ENCODE data around the gene ANAPC5. TPM values are rescaled to one million over a fixed set of nuclear protein-coding genes. Genes with fewer than 3 reads are reported as not detected.

ANAPC5 gene
- total RNA-seq, 2 experiments from 2014 or later: 135 to 147 TPM

GRCh38 chr12:121364683-121365121, 12.5 kb upstream of the ANAPC5 start:
- H3K27ac Mint-ChIP-seq: no peak overlapping the region
- no peaks in the 10 kb centered on the region for H3K9me3 Mint-ChIP-seq (ENCODE audit: insufficient read depth)
- no peak overlapping the region for H3K4me3 Mint-ChIP-seq
- peaks cover 21% of the 10 kb centered on the region for H3K27me3 Mint-ChIP-seq (ENCODE audit: low read depth)
- ChIA-PET POLR2A (no interaction called here), CTCF (no interaction called here)
- ATAC-seq (no peak), DNase-seq (no peak)
- no peaks in the 10 kb centered on the region for H3K36me3 Mint-ChIP-seq (ENCODE audit: low read depth)
- peaks cover 8% of the 10 kb centered on the region for H3K4me1 Mint-ChIP-seq (ENCODE audit: low read depth)

- POLR2A ChIA-PET: interaction anchor here (0.8 to 1.0 kb wide), 2 partner anchors 22 to 24 kb away, joined by 3 read pairs; no protein-coding TSS in a partner anchor
- Mint-ChIP-seq H3K36me3 (ENCODE audit: low read depth) (no peaks in the 10 kb centered on the region), H3K27me3 (ENCODE audit: low read depth) (peaks cover 6% of the 10 kb centered on the region), H3K4me1 (ENCODE audit: low read depth) (peaks cover 2% of the 10 kb centered on the region), H3K4me3 (no peak overlapping the region), H3K9me3 (ENCODE audit: insufficient read depth) (no peaks in the 10 kb centered on the region), H3K27ac (no peak overlapping the region)
- CTCF ChIA-PET: interaction anchor here (0.6 to 1.3 kb wide), 2 partner anchors 24 to 45 kb away, joined by 3 read pairs; no protein-coding TSS in a partner anchor
- ATAC-seq (no peak), DNase-seq (no peak)
These were observed 5.9 kb upstream of the ANAPC5 start for GRCh38 chr12:121358073-121358472.

- Mint-ChIP-seq H3K4me3 (no peak overlapping the region), H3K27ac (no peak overlapping the region), H3K27me3 (ENCODE audit: low read depth) (peaks cover 6% of the 10 kb centered on the region), H3K9me3 (ENCODE audit: insufficient read depth) (no peaks in the 10 kb centered on the region), H3K4me1 (ENCODE audit: low read depth) (peaks cover 6% of the 10 kb centered on the region), H3K36me3 (ENCODE audit: low read depth) (no peaks in the 10 kb centered on the region)
- ChIA-PET POLR2A (no interaction called here), CTCF (no interaction called here)
- no peak for DNase-seq
- ATAC-seq: no peak
These were observed 5.1 kb upstream of the ANAPC5 start for GRCh38 chr12:121357331-121357730.

DNA sequence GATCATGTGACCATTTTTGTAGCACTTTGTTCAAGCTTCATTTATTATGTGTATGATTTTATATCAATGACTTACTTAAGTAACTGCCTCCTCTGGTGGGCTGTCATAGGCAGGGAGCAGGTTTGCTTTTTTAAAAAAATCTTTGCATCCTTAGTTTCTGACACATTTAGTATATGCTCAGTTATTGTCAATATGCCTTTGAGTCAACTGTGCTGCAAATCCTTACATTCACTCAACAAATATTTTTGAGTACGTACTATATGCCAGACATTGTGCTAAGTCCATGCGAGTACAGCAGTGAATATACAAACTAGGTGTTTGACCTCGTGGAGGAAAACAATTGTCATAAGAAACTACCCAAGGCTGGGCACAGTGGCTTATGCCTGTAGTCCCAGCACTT, 4.4 kb upstream of the ANAPC5 start:
- Mint-ChIP-seq H3K4me3 (no peak overlapping the region), H3K4me1 (ENCODE audit: low read depth) (peaks cover 8% of the 10 kb centered on the region), H3K9me3 (ENCODE audit: insufficient read depth) (no peaks in the 10 kb centered on the region), H3K27ac (no peak overlapping the region), H3K27me3 (ENCODE audit: low read depth) (peaks cover 6% of the 10 kb centered on the region), H3K36me3 (ENCODE audit: low read depth) (peaks cover 2% of the 10 kb centered on the region)
- ChIA-PET CTCF (no interaction called here), POLR2A (no interaction called here)
- DNase-seq (no peak), ATAC-seq (no peak)

- peaks cover 6% of the 10 kb centered on the region for H3K27me3 Mint-ChIP-seq (ENCODE audit: low read depth)
- POLR2A ChIA-PET: interaction anchor here (1.4 kb wide), 1 partner anchor 45 kb away, joined by 7 read pairs; no protein-coding TSS in a partner anchor
- DNase-seq (no peak), ATAC-seq (no peak)
- peaks cover 2% of the 10 kb centered on the region for H3K36me3 Mint-ChIP-seq (ENCODE audit: low read depth)
- peaks cover 11% of the 10 kb centered on the region for H3K4me1 Mint-ChIP-seq (ENCODE audit: low read depth)
- CTCF ChIA-PET: interaction anchor here (2.2 kb wide), 1 partner anchor 87 kb away, joined by 7 read pairs; no protein-coding TSS in a partner anchor
- H3K9me3 Mint-ChIP-seq (ENCODE audit: insufficient read depth): no peaks in the 10 kb centered on the region
- no peak overlapping the region for H3K4me3 Mint-ChIP-seq
- H3K27ac Mint-ChIP-seq: no peak overlapping the region
These were observed 3.6 kb upstream of the ANAPC5 start for GRCh38 chr12:121355818-121356217.

DNA sequence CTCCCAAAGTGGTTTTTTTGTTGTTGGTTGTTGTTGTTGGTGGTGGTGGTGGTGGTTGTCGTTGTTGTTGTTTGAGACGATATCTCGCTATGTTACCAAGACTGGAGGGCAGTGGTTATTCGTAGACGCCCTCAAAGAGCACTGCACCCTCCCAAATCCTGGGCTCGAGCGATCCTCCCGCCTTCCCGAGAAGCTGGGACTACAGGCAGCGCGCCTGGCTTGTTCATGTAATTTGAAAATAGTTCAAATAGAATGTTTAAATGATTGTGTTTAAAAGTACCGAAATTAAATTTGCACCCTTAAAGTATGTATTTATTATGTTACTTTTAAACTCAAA, 439 bp upstream of the ANAPC5 start:
- POLR2A ChIA-PET: interaction anchor here (0.6 to 3.5 kb wide), 6 partner anchors 17 to 74 kb away, joined by 3 to 41 read pairs (median 6); partner anchors contain the start of gene RNF34
- ATAC-seq: peak; percentile 28
- peaks cover 20% of the 10 kb centered on the region for H3K4me1 Mint-ChIP-seq (ENCODE audit: low read depth)
- CTCF ChIA-PET: interaction anchor here (0.9 to 2.9 kb wide), 4 partner anchors 18 to 48 kb away, joined by 3 to 15 read pairs (median 4); partner anchors contain the start of gene RNF34
- peaks cover 10% of the 10 kb centered on the region for H3K36me3 Mint-ChIP-seq (ENCODE audit: low read depth)
- peak overlapping the region; percentile 87 for H3K4me3 Mint-ChIP-seq
- no peaks in the 10 kb centered on the region for H3K9me3 Mint-ChIP-seq (ENCODE audit: insufficient read depth)
- H3K27ac Mint-ChIP-seq: peak overlapping the region; percentile 97
- no peak for DNase-seq
- H3K27me3 Mint-ChIP-seq (ENCODE audit: low read depth): peaks cover 3% of the 10 kb centered on the region

DNA sequence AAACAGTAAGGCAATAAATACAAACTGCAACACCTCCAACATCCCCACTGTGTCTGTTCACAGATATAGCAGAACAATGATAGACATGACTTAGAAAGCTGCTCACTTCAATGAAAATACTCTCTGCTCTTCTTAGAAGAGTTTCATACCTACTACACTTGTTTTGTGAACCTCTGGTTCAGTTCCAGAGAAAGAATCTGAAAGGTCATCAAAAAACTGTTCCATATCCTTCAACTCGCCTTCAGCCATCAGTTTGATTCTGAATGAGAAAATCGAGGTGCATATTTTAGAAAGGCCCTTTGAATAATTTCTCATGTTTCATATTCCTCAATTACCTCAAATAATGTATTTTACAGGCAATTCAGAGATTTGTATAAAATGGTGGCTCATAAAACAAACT, 5.5 kb downstream of the ANAPC5 start:
- ChIA-PET CTCF (interaction anchor here (5.1 kb wide), 1 partner anchor 12 kb away, joined by 31 read pairs; no protein-coding TSS in a partner anchor), POLR2A (no interaction called here)
- Mint-ChIP-seq H3K36me3 (ENCODE audit: low read depth) (peaks cover 44% of the 10 kb centered on the region), H3K27me3 (ENCODE audit: low read depth) (no peaks in the 10 kb centered on the region), H3K4me3 (no peak overlapping the region), H3K4me1 (ENCODE audit: low read depth) (peaks cover 15% of the 10 kb centered on the region), H3K9me3 (ENCODE audit: insufficient read depth) (no peaks in the 10 kb centered on the region), H3K27ac (no peak overlapping the region)
- ATAC-seq: no peak
- DNase-seq: no peak

GRCh38 chr12:121345151-121345815, 6.9 kb downstream of the ANAPC5 start:
- H3K4me1 Mint-ChIP-seq (ENCODE audit: low read depth): peaks cover 6% of the 10 kb centered on the region

DNA sequence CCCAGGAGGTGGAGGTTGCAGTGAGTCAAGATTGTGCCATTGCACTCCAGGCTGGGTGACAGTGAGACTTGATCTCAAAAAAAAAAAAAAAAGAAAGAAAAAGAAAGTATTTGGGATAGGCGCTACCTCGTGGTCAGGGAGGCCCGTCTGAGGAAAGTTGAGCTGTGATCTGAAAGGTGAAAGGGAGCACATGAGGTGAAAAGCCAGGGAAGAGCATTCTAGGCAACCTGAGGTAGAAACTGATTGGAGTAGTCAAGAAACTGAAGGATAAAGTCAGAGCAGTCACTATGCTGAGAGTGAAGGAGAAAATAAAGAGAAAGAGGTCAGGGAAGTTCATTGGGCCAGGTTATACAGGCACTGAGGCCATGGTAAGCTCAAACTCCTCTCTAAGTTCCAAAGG, 7.7 kb downstream of the ANAPC5 start:
- Mint-ChIP-seq H3K9me3 (ENCODE audit: insufficient read depth) (no peaks in the 10 kb centered on the region), H3K36me3 (ENCODE audit: low read depth) (peaks cover 55% of the 10 kb centered on the region), H3K27ac (peak overlapping the region; percentile 5), H3K4me3 (no peak overlapping the region), H3K27me3 (ENCODE audit: low read depth) (no peaks in the 10 kb centered on the region), H3K4me1 (ENCODE audit: low read depth) (peaks cover 2% of the 10 kb centered on the region)
- ChIA-PET CTCF (no interaction called here), POLR2A (no interaction called here)
- DNase-seq: no peak
- no peak for ATAC-seq

More at GRCh38 chr12:121345151-121345815, 6.9 kb downstream of the ANAPC5 start:
- ChIA-PET POLR2A (no interaction called here), CTCF (interaction anchor here (0.7 to 5.1 kb wide), 2 partner anchors 11 to 1587 kb away, joined by 3 to 31 read pairs; no protein-coding TSS in a partner anchor)
- no peak overlapping the region for H3K27ac Mint-ChIP-seq
- peaks cover 53% of the 10 kb centered on the region for H3K36me3 Mint-ChIP-seq (ENCODE audit: low read depth)
- no peak overlapping the region for H3K4me3 Mint-ChIP-seq
- no peaks in the 10 kb centered on the region for H3K27me3 Mint-ChIP-seq (ENCODE audit: low read depth)
- no peaks in the 10 kb centered on the region for H3K9me3 Mint-ChIP-seq (ENCODE audit: insufficient read depth)
- ATAC-seq (no peak), DNase-seq (no peak)

DNA sequence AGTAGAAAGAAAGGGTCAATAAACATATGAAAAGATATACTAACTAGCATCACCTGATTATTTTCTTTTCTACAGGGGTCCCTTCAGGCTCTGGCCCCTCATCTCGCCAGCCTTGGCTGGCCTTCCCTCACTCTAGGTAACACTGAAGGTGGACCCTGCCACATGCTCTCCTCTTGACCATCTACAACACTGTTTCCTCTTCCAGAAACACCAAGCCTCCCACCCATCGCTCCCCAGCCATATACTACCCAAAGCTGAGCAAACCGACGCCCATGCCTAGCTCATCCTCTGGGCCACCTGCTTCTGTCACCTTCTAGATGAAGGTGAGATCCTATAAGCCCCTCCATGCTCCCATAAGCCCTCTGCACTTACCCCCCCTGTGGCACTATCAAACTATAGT, 14.8 kb downstream of the ANAPC5 start:
- ChIA-PET POLR2A (no interaction called here), CTCF (interaction anchor here (1.1 to 1.6 kb wide), 3 partner anchors 10 to 64 kb away, joined by 3 to 5 read pairs (median 3); no protein-coding TSS in a partner anchor)
- peaks cover 64% of the 10 kb centered on the region for H3K36me3 Mint-ChIP-seq (ENCODE audit: low read depth)
- peaks cover 5% of the 10 kb centered on the region for H3K4me1 Mint-ChIP-seq (ENCODE audit: low read depth)
- no peaks in the 10 kb centered on the region for H3K9me3 Mint-ChIP-seq (ENCODE audit: insufficient read depth)
- H3K27ac Mint-ChIP-seq: peak overlapping the region; percentile 20
- no peaks in the 10 kb centered on the region for H3K27me3 Mint-ChIP-seq (ENCODE audit: low read depth)
- ATAC-seq: no peak
- no peak overlapping the region for H3K4me3 Mint-ChIP-seq
- no peak for DNase-seq

DNA sequence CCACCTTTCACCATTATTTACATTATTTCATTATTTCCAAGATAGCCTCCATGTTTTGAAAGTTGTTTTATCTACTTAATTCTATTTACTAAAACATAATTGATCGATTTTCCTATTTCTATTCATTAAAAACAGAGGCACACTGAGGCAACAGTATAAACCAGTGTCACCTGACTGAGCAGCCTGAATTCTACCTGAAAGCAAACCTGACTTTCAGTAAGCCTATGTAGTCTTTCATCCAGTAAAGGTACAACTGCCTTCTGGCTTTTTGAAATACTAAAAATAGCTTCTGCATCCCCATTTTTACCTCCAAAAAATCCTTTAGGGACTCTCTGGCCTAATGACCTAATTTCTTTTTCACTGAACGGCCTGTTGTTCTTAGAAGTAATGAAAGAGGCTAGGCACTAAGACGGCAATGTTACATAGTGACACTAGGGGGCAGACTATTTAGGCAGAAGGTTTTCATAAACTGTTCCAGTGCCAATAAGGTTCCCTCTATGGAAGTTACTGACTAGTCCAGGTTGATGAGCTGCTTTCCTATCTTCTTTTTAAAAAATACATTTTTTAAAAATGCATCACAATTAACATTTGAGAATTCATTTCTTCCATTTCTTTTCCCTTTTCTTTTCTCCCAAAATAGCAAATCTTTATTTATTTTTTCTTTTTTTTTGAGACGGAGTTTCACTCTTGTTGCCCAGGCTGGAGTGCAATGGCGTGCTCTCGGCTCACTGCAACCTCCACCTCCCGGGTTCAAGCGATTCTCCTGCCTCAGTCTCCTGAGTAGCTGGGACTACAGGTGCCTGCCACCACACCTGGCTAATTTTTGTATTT, 17.5 kb downstream of the ANAPC5 start:
- DNase-seq (peak; percentile 42), ATAC-seq (peak; percentile 76)
- Mint-ChIP-seq H3K27ac (no peak overlapping the region), H3K4me1 (ENCODE audit: low read depth) (peaks cover 5% of the 10 kb centered on the region), H3K9me3 (ENCODE audit: insufficient read depth) (no peaks in the 10 kb centered on the region), H3K4me3 (no peak overlapping the region), H3K27me3 (ENCODE audit: low read depth) (no peaks in the 10 kb centered on the region), H3K36me3 (ENCODE audit: low read depth) (peaks cover 69% of the 10 kb centered on the region)
- ChIA-PET CTCF (interaction anchor here (0.6 to 7.2 kb wide), 29 partner anchors 9 to 383 kb away, joined by 3 to 61 read pairs (median 4); partner anchors contain the start of genes ANAPC5 and RNF34), POLR2A (interaction anchor here (1.2 to 2.0 kb wide), 2 partner anchors 18 to 66 kb away, joined by 4 to 10 read pairs; partner anchors contain the start of gene RNF34)

All from activated CD8-positive, alpha-beta T cell treated with anti-CD3 and anti-CD28 coated beads, Interleukin-2, amount 10 ng/mL, durations not matched to agents 7 days and 5 days (primary cell).